Measurements from ENCODE around the gene IER5L. TPM values are rescaled to one million over a fixed set of nuclear protein-coding genes. Genes with fewer than 3 reads are reported as not detected.

Gene IER5L
- total RNA-seq, 1 donor from 2014 or later: 60.4 TPM

DNA sequence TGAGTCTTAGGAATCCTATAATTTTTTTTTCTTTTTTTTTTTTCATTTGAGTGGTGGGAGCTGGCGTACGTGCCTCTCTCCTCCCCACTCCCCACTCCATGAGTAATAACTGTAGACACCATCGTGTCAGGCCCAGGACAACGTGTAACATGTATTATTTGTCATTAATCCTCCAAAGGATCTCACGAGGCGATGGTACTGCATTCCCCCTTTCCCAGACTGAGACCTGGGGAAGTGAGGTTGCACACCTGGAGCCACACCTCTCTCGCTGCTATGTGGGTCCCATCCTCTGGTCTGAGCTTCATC lies 6.1 kb upstream of the IER5L start:
- Histone ChIP-seq H3K4me3 (ENCODE audit: low read depth, low read length) (no peak overlapping the region), H3K27me3 (ENCODE audit: control insufficient read depth, insufficient read depth, low read length) (no peaks in the 10 kb centered on the region), H3K36me3 (ENCODE audit: control insufficient read depth, insufficient read depth, low read length) (no peaks in the 10 kb centered on the region)
- TF ChIP-seq CTCF (IDR thresholded peaks at IDR 0.05; ENCODE audit: insufficient read depth, low read length, poor library complexity, severe bottlenecking): no peak
- no peak for DNase-seq (ENCODE audit: low read depth)

DNA sequence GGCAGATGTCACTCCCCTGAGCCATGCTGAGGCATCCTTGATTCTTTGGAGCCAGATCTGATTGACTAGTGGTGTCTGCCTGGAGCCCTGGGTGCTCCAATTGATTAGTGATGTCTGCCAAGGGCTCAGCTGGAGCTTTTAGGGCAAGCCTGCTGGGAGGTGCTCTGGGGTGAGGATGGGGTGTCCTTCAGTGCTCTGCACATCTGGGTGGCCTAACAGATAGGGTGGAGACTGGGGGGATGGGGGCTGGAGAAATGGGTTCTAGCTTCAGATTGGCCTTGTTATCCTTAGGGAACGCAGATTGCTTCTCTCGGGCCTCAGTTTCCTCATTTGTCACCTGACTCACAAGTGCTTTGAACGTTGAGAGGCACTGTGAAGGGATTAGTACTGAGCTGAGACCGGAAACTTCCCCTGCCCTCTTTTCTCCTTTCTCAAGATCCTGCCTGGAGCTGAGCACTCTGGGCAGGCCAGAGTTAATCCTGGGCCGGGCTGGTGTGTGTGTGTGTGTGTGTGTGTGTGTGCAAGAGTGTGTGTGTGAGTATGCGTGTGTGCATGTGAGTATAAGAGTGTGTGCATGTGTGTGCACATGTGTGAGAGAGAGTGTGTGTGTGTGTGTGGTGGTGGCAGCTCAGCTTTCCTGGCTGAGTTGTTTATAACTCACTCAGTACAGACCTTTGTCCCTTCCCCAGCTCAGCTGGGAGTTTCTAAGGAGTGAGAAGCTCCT lies 5.6 kb upstream of the IER5L start:
- no peaks in the 10 kb centered on the region for H3K27me3 ChIP-seq (ENCODE audit: control insufficient read depth, insufficient read depth, low read length)
- no peaks in the 10 kb centered on the region for H3K36me3 ChIP-seq (ENCODE audit: control insufficient read depth, insufficient read depth, low read length)
- DNase-seq (ENCODE audit: low read depth): no peak
- H3K4me3 ChIP-seq (ENCODE audit: low read depth, low read length): no peak overlapping the region
- no peak for TF ChIP-seq CTCF (IDR thresholded peaks at IDR 0.05; ENCODE audit: insufficient read depth, low read length, poor library complexity, severe bottlenecking)

DNA sequence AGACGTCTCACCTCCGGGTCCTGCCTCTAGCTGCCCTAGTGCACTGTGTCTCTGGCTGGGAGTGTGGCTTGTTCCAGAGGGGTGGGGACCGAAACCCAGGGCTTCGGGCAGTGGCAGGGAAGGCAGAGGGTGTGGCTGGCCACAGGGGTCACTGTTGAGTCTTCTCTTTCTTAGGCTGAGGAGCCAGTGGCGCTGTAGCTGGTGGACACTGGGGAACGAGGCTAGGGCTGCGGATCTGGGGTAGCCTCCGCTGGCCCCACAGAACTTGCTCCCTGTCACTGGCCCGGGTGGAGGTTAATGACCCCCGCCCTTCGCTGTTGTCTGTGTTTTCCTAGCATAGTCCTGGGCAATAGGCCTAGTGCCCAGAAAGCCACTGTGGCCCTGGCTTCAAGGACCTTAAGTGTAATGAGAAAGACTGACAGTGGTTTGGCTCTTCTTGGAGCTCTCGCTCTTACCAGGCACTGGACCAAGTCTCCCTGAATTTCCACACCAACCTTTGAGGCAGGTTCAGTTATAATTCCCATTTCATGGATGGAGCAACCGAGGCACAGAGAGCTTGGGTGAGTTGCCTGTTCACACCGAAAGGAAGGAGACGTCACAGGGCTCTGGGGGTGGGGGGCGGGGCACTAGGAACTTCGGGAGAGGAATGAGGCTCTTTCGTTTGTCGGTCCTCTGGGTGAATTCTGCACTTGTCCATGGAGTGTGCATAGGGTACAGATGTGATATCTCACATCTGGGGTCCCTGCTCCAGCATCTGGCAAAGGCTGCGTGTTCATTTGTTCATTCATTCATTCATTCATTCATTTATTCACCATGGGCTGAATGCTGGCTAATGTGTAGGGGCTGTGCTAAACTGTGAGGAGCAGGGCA lies 4.8 kb upstream of the IER5L start:
- no peak for DNase-seq (ENCODE audit: low read depth)
- Histone ChIP-seq H3K4me3 (ENCODE audit: low read depth, low read length) (no peak overlapping the region), H3K27me3 (ENCODE audit: control insufficient read depth, insufficient read depth, low read length) (no peaks in the 10 kb centered on the region), H3K36me3 (ENCODE audit: control insufficient read depth, insufficient read depth, low read length) (no peaks in the 10 kb centered on the region)
- TF ChIP-seq CTCF (IDR thresholded peaks at IDR 0.05; ENCODE audit: insufficient read depth, low read length, poor library complexity, severe bottlenecking): peak; percentile 32

- DNase-seq (ENCODE audit: low read depth): no peak
- H3K27me3 ChIP-seq (ENCODE audit: control insufficient read depth, insufficient read depth, low read length): no peaks in the 10 kb centered on the region
- no peak for TF ChIP-seq CTCF (IDR thresholded peaks at IDR 0.05; ENCODE audit: insufficient read depth, low read length, poor library complexity, severe bottlenecking)
- no peak overlapping the region for H3K4me3 ChIP-seq (ENCODE audit: low read depth, low read length)
- H3K36me3 ChIP-seq (ENCODE audit: control insufficient read depth, insufficient read depth, low read length): no peaks in the 10 kb centered on the region
Observed at GRCh38 chr9:129182122-129182521, 4.1 kb upstream of the IER5L start.

GRCh38 chr9:129181246-129181645 lies 3.2 kb upstream of the IER5L start:
- no peaks in the 10 kb centered on the region for H3K27me3 ChIP-seq (ENCODE audit: control insufficient read depth, insufficient read depth, low read length)
- H3K4me3 ChIP-seq (ENCODE audit: low read depth, low read length): no peak overlapping the region
- TF ChIP-seq CTCF (IDR thresholded peaks at IDR 0.05; ENCODE audit: insufficient read depth, low read length, poor library complexity, severe bottlenecking): no peak
- DNase-seq (ENCODE audit: low read depth): no peak
- no peaks in the 10 kb centered on the region for H3K36me3 ChIP-seq (ENCODE audit: control insufficient read depth, insufficient read depth, low read length)

Measured in kidney epithelial cell (primary cell).